A549 treated with dexamethasone at 1 μM for 4 hours (cell line): ENCODE results near the gene GGT1. TPM values are rescaled to one million over a fixed set of nuclear protein-coding genes. Genes with fewer than 3 reads are reported as not detected.

ENCODE experiments used
- total RNA-seq: library from RNA; stranded (reverse); fragments of 200-300 nt; extraction: Qiagen RNA extraction; gene quantifications from 5 replicates; pipeline ENCODE4 v1.2.3, GENCODE V29; 2022

The GGT1 gene
- 85.7 to 110 TPM (median 107 TPM) in 5 replicates for total RNA-seq

DNA sequence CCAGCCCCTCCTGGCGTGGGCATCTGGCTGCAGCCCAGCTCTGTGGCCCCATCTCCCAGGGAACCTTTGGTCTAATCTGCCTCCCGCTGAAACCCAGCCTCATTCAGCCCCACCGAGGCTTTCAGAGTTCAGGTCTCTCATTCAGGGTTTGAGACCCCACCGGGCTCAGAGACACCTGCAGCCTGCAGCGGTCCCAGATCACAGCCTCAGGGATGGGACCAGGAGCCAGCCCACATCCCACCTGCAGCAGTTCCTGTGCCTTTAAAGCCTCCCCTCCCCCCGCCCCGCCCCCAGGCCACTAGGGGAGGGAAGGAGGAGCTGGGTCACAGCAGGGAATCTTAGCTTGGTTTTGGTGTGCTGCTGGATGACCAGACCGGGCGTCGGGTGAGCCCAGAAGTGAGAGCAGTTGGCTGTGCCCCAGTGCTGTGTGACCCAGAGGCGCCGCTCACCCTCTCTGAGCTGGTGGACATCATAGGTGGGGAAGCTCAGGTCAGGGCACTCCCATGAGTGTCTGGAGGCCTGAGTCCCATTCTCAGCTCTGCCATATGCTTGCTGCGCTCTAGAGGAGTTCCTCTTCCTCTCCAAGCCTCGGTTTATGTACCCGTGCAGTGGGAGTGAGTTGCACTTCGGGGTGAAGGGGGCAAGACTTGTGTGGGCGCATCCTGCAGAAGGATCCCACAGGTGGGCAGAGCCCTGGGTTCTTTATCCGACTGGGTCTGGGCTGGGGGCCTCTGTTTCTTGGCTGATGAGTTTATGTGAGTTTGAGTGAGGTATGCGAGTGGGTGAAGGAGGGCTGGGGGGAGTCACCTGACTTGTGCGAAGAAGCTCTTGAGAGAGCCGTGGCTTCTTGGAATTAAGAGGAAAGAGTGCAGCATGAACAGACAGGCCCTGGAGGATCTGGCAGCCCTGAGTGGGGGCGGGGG is at the start of gene GGT1:
GGT1 (plus strand) TSS at position 347 of the 923 bp plus-strand sequence. CDS start 7,889 bp downstream, outside the sequence.

GRCh38 chr22:24554313-24555164 is 48.5 kb upstream of the GGT1 start, which contains the start of gene GUCD1:
TSS of gene GUCD1 (minus strand) at chr22:24555138. CDS start at chr22:24554991, 147 bp downstream.

GRCh38 chr22:24555165-24556039 is 47.6 kb upstream of the GGT1 start, which contains the start of gene SNRPD3:
TSS of gene SNRPD3 (plus strand) at chr22:24555999. CDS start at chr22:24557675, 1,676 bp downstream.

DNA sequence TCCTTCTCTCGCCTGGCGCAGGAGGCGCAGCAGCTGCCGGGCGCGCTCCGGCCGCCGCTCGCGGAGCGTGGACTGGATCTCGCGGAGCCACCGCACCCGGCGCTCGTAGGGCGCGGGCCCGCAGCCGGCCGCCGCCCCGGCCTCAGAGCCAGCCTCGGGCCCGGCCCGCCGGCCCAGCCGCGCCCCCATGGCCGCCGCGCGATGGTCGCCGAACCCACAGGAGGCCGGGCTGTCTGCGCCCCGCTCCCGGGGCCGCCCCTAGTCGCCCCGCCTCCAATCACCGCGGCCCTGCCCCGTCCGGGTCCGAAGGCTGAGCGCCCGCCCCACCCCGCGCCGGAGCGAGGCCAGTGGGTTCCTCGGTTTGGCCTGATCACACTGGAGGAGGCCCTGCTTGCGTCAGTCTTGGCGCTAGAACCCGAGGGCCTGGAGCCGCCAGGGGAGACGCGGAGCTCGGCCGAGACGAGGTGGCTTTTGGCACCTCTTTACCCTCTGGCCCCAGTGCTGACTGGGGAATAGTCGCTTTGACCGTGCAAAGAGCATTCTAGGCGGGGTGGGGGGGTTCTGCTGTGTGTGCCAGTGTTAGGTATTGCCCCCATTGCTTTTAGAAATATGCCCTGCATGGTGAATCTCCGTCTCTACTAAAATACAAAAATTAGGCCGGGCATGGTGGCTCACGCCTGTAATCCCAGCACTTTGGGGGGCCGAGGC is 10.0 kb upstream of the GGT1 start, which contains the start of gene LRRC75B:
LRRC75B (minus strand) TSS at position 223 of the 708 bp plus-strand sequence; CDS start at position 189, 34 bp downstream.

Other genes with a start within 250 kb of the GGT1 start
- 0.71 to 1.2 TPM (median 0.80 TPM) in 5 replicates for gene ADORA2A, start 175.6 kb upstream of the GGT1 start, total RNA-seq
- gene UPB1, start 107.9 kb upstream of the GGT1 start, total RNA-seq: 0.02 TPM in 1 of 5 replicates, not detected in the others
- 47.3 to 58.7 TPM (median 51.2 TPM) in 5 replicates for gene GUCD1, start 48.1 kb upstream of the GGT1 start, total RNA-seq
- 155 to 270 TPM (median 162 TPM) in 5 replicates for gene SNRPD3, start 47.2 kb upstream of the GGT1 start, total RNA-seq
- 5.2 to 8.2 TPM (median 7.0 TPM) in 5 replicates for gene LRRC75B, start 10.1 kb upstream of the GGT1 start, total RNA-seq
- not detected in 5 replicates for gene PIWIL3, start 171.5 kb downstream of the GGT1 start, total RNA-seq
- 0.49 to 1.1 TPM (median 0.60 TPM) in 5 replicates for gene SGSM1, start 203.0 kb downstream of the GGT1 start, total RNA-seq